K562 treated with DMSO at 1 percent for 24 hours (cell line): ENCODE measurements around the gene GJC1. TPM values are rescaled to one million over a fixed set of nuclear protein-coding genes. Genes with fewer than 3 reads are reported as not detected.

ENCODE experiments used
- total RNA-seq: library from RNA; unstranded; fragments of 300-600 nt; gene quantifications from 2 replicates; pipeline ENCODE4 v1.2.3, GENCODE V29; 2022; ENCODE audit warnings: low read depth; ENCODE audit not compliant: insufficient read depth

GJC1 gene
- total RNA-seq: 0.10 TPM in 1 of 2 replicates, not detected in the other

DNA sequence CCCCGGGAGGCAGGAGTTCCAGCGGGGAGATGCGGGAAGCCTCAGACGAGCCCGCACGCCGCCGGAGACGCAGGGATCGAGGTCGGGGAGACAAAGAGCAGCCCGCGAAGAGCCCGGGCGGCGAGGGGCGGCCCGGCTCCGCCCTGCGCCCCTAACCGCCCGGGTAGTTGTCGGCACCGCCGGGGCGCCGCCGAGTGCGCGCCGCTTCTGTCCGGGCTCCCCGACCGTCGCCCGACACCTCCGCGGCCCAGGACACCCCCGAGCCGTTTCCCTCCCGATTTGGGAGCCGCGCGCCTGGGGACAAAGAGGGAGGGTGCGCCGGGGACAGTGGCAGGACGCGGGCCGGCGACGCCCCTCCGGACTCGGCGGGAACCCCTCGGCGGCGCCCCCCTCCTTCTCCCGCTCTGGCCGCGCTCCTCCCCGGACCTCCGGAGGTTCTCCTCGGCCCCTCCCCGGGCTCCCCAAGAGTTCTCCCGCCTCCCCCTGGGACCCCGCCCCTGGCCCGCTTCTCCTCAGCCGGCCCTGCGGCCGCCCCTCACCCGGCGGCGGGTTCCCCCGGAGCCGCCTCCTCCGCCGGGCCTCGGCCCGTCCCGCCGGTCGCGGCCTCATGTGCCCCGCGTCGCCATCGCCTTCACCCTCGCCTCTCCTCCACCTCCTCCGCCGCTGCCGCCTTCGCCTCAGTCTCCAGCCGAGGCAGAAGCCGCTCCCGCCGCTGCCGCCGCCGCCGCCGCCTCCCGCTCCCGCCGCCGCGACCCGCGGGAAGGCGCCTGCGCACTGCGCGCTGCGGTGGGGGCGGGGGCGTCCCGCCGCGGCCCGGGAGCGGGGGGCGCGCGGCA is at the start of gene GJC1:
GJC1 (minus strand) TSS at position 765 of the 836 bp plus-strand sequence. CDS start 24,470 bp downstream, outside the sequence.

DNA sequence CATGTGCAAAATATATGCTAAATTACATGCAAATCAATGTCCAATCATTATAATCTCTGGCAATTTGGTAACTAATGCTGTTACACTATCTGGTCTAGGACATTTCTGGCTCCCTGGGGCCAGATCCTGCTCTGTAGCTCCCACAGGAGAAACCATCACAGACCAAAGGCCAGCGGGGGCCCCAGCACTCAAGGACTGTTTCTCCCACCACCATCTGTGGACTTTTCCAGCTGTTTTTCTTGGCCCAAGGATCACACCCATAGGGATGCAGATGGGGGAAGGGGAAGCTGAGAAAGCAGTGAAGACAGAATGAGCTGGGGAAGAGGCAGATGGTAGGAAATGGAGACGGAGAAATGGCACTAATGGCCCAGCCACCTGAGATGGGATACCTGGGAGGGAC is 17.5 kb upstream of the GJC1 start, which contains the start of gene HIGD1B:
HIGD1B (plus strand) TSS at position 298 of the 400 bp plus-strand sequence. CDS start 270 bp downstream, outside the sequence.

DNA sequence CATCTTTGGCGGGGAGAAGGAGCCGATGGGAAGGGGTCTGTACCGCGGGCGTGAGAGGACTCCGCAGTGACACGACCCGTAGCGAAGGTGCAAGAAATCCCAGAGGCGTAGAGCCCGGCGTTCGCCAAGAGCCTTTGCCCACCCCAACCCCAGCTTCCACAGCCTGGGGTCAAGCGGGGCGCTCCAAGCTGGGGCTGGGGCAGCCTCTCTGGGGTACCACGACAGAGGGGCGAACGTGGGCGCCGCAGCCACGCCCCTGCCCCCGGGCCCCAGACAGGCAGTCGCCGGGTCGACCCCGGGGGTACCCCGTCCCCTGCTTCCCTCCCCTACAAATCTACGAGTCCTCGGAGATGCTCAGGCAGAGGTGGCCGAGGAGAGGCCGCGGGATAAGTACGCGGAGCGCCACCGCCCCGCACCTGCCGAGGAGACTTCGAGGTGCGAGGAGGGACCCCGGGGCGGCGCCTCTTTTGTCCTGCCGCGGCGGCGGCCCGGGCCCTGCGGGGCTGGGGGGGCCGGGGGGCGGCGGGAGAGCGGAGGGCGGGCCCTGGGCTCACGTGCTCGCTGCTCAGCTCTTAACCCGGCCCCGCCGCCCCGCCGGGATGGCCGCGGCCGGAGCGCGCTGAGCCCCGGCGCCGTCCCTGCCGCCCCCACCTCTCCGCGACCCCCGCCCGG is 71.5 kb downstream of the GJC1 start, which contains the start of gene ADAM11:
ADAM11 (plus strand) TSS at position 575 of the 672 bp plus-strand sequence. CDS start 212 bp downstream, outside the sequence.

Other genes with a start within 250 kb of the GJC1 start
- not detected in 2 replicates for gene MEIOC, start 173.8 kb downstream of the GJC1 start, total RNA-seq
- gene CCDC43, start 140.5 kb downstream of the GJC1 start, total RNA-seq: 11.3 and 14.7 TPM in 2 replicates
- 21.9 and 26.6 TPM in 2 replicates for gene DBF4B, start 121.6 kb downstream of the GJC1 start, total RNA-seq
- gene ADAM11, start 71.3 kb downstream of the GJC1 start, total RNA-seq: 0.59 and 0.88 TPM in 2 replicates
- not detected in 2 replicates for gene HIGD1B, start 17.6 kb upstream of the GJC1 start, total RNA-seq
- 84.1 and 86.8 TPM in 2 replicates for gene EFTUD2, start 69.2 kb upstream of the GJC1 start, total RNA-seq
- 1.4 and 2.6 TPM in 2 replicates for gene GFAP, start 85.2 kb upstream of the GJC1 start, total RNA-seq
- 20.7 and 22.2 TPM in 2 replicates for gene KIF18B, start 117.5 kb upstream of the GJC1 start, total RNA-seq
- gene C1QL1, start 138.0 kb upstream of the GJC1 start, total RNA-seq: 1.9 and 2.5 TPM in 2 replicates
- gene DCAKD, start 221.3 kb upstream of the GJC1 start, total RNA-seq: 63.2 and 70.5 TPM in 2 replicates
- gene NMT1, start 231.0 kb upstream of the GJC1 start, total RNA-seq: 106 and 114 TPM in 2 replicates